ENCODE measurements around the gene VWA8.
"Not testable (repeated sequence)": the region's sequence is repeated elsewhere in the genome, so short reads cannot be mapped to it uniquely, and the experiment has no call there.

VWA8 gene

GRCh38 chr13:41811588-41812021 lies 149.3 kb downstream of the VWA8 start:
- Mint-ChIP-seq H3K4me1 (peaks cover 30% of the 10 kb centered on the region), H3K27me3 (no peaks in the 10 kb centered on the region), H3K4me3 (peak overlapping the region; percentile 13), H3K36me3 (peaks cover 40% of the 10 kb centered on the region), H3K9me3 (peaks cover 1% of the 10 kb centered on the region), H3K27ac (peak overlapping the region; percentile 43)
- DNase-seq (ENCODE audit: low spot score in 2 of 2) (no peak), ATAC-seq (ENCODE audit: low read depth) (peak; percentile 64)

DNA sequence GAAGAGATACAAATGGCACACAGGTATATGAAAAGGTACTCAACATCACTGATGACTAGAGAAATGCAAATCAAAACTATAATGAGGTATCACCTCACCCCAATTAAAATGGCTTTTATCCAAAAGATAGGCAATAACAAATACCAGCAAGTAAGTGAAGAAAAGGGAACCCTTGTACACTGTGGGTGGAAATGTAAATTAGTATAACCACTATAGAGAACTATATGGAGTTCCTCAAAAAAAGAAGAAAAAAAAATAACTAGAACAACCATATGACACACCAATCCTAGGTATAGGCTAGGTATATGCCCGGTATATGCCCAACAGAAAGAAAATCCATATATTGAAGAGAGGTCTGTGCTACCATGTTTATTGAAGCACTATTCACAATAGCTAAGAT lies 150.9 kb downstream of the VWA8 start:
- Mint-ChIP-seq H3K4me1 (peaks cover 30% of the 10 kb centered on the region), H3K9me3 (no peaks in the 10 kb centered on the region), H3K27ac (peak overlapping the region; percentile 10), H3K4me3 (peak overlapping the region; percentile 19), H3K36me3 (peaks cover 37% of the 10 kb centered on the region), H3K27me3 (no peaks in the 10 kb centered on the region)
- ATAC-seq (ENCODE audit: low read depth), result peak; percentile 75
- DNase-seq (ENCODE audit: low spot score in 2 of 2), result no peak

DNA sequence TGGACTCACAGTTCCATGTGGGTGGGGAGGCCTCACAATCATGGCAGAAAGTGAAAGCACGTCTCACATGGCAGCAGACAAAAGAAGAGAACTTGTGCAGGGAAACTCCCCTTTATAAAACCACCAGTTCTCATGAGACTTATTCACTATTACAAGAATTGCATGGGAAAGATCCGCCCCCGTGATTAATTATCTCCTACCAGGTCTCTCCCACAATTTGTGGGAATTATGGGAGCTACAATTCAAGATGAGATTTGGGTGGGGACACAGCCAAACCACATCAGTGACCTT lies 157.5 kb downstream of the VWA8 start:
- H3K27ac Mint-ChIP-seq; H3K9me3 Mint-ChIP-seq; H3K4me1 Mint-ChIP-seq; ATAC-seq (ENCODE audit: low read depth); H3K27me3 Mint-ChIP-seq; DNase-seq (ENCODE audit: low spot score in 2 of 2); H3K4me3 Mint-ChIP-seq: not testable (repeated sequence)
- peaks cover 51% of the 10 kb centered on the region for H3K36me3 Mint-ChIP-seq

DNA sequence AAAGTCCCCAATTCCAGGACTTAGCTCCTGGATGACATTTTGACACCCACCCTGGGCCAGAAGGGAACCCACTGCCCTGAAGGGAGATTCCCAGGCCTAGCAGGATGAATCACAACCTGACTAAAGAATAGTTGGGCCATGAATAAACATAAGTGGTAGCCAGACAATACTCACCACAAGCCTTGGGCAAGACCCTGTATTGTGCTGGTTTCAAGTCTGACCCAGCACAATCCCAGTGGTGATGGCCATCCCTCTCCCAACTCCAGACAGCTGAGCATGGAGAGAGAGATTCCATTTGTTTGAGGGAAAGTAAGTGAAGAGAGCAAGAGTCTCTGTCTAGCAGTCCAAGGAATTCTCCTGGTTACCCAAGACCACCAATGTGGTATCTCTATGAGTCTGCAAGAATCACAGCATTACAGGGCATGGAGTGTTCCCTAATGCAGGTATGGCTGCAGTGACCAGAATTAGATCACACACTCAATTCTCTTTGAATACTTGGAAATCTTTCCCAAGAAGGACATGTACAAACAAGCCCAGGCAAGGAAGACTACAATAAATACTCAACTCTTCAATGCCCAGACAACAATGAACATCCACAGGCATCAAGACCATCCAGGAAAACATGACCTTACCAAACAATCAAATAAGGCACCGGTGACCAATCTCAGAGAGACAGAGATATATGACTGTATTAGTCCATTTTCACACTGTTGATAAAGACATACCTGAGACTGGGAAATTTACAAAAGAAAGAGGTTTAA lies 158.0 kb downstream of the VWA8 start:
- Mint-ChIP-seq H3K36me3 (peaks cover 52% of the 10 kb centered on the region), H3K9me3 (peaks cover 5% of the 10 kb centered on the region), H3K4me1 (peaks cover 5% of the 10 kb centered on the region), H3K27me3 (no peaks in the 10 kb centered on the region), H3K4me3 (no peak overlapping the region), H3K27ac (no peak overlapping the region)
- DNase-seq (ENCODE audit: low spot score in 2 of 2) (no peak), ATAC-seq (ENCODE audit: low read depth) (no peak)

DNA sequence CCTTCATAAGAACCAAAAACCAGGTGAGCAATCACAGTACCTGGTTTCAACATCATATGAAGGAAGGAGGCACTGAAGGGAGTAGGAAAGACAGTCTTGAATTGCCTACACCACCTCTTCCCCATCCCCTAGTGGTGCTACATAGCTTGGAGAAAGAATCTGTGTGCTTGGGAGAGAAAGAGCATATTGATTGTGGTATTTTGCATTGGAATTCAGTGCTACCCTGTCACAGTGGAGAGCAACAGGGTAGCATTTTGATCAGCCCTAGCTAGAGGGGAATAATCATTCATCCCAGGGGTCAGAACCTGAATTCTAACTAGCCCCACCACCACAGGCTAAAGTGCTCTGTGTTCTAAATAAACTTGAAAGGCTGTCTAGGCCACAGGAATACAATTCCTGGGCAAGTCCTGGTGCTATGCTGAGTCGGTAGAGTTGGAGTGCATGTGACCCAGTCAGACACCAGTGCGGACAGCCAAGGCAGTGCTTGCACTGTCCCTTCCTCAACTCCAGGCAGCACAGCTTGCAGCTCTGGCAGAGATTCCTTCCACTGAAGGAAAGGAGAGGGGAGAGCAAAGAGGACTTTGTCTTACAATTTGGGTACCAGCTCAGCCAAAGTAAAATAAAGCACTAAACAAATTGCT lies 158.7 kb downstream of the VWA8 start:
- peaks cover 5% of the 10 kb centered on the region for H3K4me1 Mint-ChIP-seq
- H3K9me3 Mint-ChIP-seq, result peaks cover 5% of the 10 kb centered on the region
- H3K36me3 Mint-ChIP-seq, result peaks cover 51% of the 10 kb centered on the region
- ATAC-seq (ENCODE audit: low read depth), result no peak
- H3K4me3 Mint-ChIP-seq, result no peak overlapping the region
- no peak overlapping the region for H3K27ac Mint-ChIP-seq
- DNase-seq (ENCODE audit: low spot score in 2 of 2), result no peak
- H3K27me3 Mint-ChIP-seq, result no peaks in the 10 kb centered on the region

- H3K4me3 Mint-ChIP-seq, result no peak overlapping the region
- peaks cover 21% of the 10 kb centered on the region for H3K36me3 Mint-ChIP-seq
- no peaks in the 10 kb centered on the region for H3K27me3 Mint-ChIP-seq
- DNase-seq (ENCODE audit: low spot score in 2 of 2) (no peak), ATAC-seq (ENCODE audit: low read depth) (no peak)
- no peak overlapping the region for H3K27ac Mint-ChIP-seq
- H3K9me3 Mint-ChIP-seq, result no peaks in the 10 kb centered on the region
- no peaks in the 10 kb centered on the region for H3K4me1 Mint-ChIP-seq
Measured at GRCh38 chr13:41791056-41791455, 169.9 kb downstream of the VWA8 start.

DNA sequence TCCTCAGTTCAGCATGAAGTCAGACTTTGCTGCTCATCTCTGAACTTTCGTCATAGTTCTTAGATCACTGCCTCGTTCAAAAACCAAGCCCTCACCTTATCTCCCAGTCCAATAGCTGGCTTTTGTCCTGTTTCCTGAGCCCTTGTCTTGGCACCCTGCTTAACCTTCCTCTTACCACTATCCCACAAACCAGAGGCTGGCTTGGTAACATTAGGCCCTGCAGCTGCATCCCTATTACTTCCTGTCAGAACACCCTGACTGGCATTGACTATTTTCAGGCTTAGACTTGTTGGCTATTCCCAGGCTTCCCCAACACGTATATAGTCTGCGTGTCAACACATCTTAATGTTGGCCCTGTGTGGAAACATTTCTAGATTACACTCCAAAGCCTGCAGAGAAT lies 172.4 kb downstream of the VWA8 start:
- peaks cover 7% of the 10 kb centered on the region for H3K36me3 Mint-ChIP-seq
- DNase-seq (ENCODE audit: low spot score in 2 of 2) (no peak), ATAC-seq (ENCODE audit: low read depth) (no peak)
- H3K4me3 Mint-ChIP-seq, result no peak overlapping the region
- no peaks in the 10 kb centered on the region for H3K4me1 Mint-ChIP-seq
- no peaks in the 10 kb centered on the region for H3K9me3 Mint-ChIP-seq
- H3K27ac Mint-ChIP-seq, result no peak overlapping the region
- no peaks in the 10 kb centered on the region for H3K27me3 Mint-ChIP-seq

DNA sequence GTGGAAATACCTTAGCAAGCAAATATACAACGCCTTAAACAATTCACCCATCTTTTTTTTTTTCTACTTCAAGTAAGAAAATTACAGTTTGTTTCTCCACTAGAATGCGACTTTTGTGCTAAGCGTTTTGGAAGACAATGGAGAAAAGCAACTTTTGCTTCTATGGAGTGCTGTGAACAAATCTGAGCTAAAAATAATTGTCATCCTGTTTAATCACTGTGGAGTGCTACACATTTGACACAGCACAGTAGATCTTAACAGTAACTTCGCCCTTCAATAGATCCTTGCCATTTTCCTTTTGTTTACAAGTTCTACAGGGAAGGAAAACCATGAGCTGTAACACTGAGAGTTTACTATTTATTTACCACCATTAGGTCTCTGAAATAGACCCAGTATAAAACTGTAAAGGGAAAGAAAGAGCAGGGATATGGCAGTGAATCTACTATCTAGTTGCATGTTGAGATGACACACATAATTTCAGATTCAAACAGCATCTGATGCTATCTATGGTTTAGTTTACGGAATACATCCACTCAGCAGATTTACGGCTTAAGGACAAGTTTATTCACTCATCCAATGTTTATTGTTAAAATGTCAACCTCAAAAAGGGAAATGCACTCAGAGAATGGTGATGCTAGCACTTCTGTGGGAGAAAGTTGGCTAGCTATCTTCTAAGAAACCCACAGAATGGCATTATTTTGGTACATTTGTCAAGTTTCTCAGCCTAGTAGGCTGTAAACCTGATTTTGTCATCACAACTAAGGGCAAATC lies 175.3 kb downstream of the VWA8 start:
- ATAC-seq (ENCODE audit: low read depth), result no peak
- no peak overlapping the region for H3K4me3 Mint-ChIP-seq
- DNase-seq (ENCODE audit: low spot score in 2 of 2), result no peak
- no peaks in the 10 kb centered on the region for H3K9me3 Mint-ChIP-seq
- peaks cover 9% of the 10 kb centered on the region for H3K36me3 Mint-ChIP-seq
- H3K27ac Mint-ChIP-seq, result no peak overlapping the region
- no peaks in the 10 kb centered on the region for H3K4me1 Mint-ChIP-seq
- H3K27me3 Mint-ChIP-seq, result no peaks in the 10 kb centered on the region

GRCh38 chr13:41782086-41782485 lies 178.8 kb downstream of the VWA8 start:
- DNase-seq (ENCODE audit: low spot score in 2 of 2) (no peak), ATAC-seq (ENCODE audit: low read depth) (no peak)
- H3K36me3 Mint-ChIP-seq, result peaks cover 13% of the 10 kb centered on the region
- H3K9me3 Mint-ChIP-seq, result no peaks in the 10 kb centered on the region
- H3K27me3 Mint-ChIP-seq, result no peaks in the 10 kb centered on the region
- H3K4me1 Mint-ChIP-seq, result no peaks in the 10 kb centered on the region
- H3K27ac Mint-ChIP-seq, result no peak overlapping the region
- no peak overlapping the region for H3K4me3 Mint-ChIP-seq

DNA sequence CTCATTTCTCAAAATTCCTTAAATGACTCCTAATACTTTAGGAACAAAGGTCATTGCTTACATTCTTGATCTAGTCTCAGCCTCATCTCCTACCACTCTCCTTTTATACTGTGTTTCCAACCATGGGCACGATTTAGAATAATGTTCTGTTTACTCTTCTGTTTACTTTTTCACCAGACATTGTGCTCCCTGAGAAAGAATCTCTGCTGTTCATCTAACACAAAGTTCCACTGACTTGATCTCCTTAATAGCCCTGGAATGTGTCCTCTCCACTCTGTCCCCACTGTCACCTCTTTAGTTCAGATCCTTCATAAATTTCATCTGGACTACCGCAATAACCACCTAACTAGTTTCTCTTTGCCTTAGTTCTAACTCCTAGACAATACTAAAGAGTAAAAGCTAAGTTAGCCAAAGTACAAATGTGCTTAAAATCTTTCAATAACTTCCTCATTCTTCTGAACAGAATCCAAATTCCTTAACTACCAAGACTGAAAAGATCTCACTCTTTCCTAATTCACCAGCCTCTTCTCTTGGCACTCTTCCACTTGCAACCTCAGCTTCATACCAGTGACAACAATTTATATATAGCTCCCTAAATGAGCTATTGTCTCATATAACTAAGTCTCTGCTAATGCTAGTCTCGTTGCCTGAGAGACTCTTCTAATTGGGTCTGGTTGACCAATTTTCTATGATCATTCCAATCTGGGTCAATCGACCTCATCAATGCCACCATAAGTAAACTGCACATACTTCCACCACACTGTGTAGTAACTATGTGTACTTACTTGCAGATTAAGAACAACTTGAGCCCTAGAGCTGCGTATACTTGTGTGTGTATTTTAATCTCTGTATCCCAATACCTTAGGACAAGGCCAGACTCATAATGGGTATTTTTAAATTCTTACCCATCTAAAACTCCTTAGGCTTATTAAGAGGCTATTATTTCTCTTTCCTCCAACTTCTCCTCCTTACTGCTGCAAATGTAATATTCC lies 179.9 kb downstream of the VWA8 start:
- H3K4me1 Mint-ChIP-seq, result no peaks in the 10 kb centered on the region
- no peak for DNase-seq (ENCODE audit: low spot score in 2 of 2)
- H3K36me3 Mint-ChIP-seq, result peaks cover 11% of the 10 kb centered on the region
- H3K27me3 Mint-ChIP-seq, result no peaks in the 10 kb centered on the region
- H3K4me3 Mint-ChIP-seq, result no peak overlapping the region
- H3K27ac Mint-ChIP-seq, result no peak overlapping the region
- ATAC-seq (ENCODE audit: low read depth), result no peak
- no peaks in the 10 kb centered on the region for H3K9me3 Mint-ChIP-seq

- Mint-ChIP-seq H3K4me1 (no peaks in the 10 kb centered on the region), H3K9me3 (no peaks in the 10 kb centered on the region), H3K36me3 (peaks cover 16% of the 10 kb centered on the region), H3K27me3 (no peaks in the 10 kb centered on the region), H3K27ac (no peak overlapping the region), H3K4me3 (no peak overlapping the region)
- ATAC-seq (ENCODE audit: low read depth), result no peak
- DNase-seq (ENCODE audit: low spot score in 2 of 2), result no peak
Measured at GRCh38 chr13:41775251-41775650, 185.7 kb downstream of the VWA8 start.

- H3K36me3 Mint-ChIP-seq, result peaks cover 18% of the 10 kb centered on the region
- no peaks in the 10 kb centered on the region for H3K27me3 Mint-ChIP-seq
- H3K9me3 Mint-ChIP-seq, result no peaks in the 10 kb centered on the region
- DNase-seq (ENCODE audit: low spot score in 2 of 2) (no peak), ATAC-seq (ENCODE audit: low read depth) (no peak)
- no peak overlapping the region for H3K27ac Mint-ChIP-seq
- no peak overlapping the region for H3K4me3 Mint-ChIP-seq
- no peaks in the 10 kb centered on the region for H3K4me1 Mint-ChIP-seq
Measured at GRCh38 chr13:41774605-41775218, 186.2 kb downstream of the VWA8 start.

- Mint-ChIP-seq H3K4me1 (no peaks in the 10 kb centered on the region), H3K27ac (no peak overlapping the region), H3K27me3 (no peaks in the 10 kb centered on the region), H3K9me3 (no peaks in the 10 kb centered on the region), H3K4me3 (no peak overlapping the region), H3K36me3 (peaks cover 14% of the 10 kb centered on the region)
- no peak for DNase-seq (ENCODE audit: low spot score in 2 of 2)
- no peak for ATAC-seq (ENCODE audit: low read depth)
Measured at GRCh38 chr13:41767801-41768200, 193.1 kb downstream of the VWA8 start.

Data from memory B cell (primary cell).